ENCODE data around the gene CDC42BPB. TPM values are rescaled to one million over a fixed set of nuclear protein-coding genes. Genes with fewer than 3 reads are reported as not detected.

Gene CDC42BPB
- total and polyA plus RNA-seq, 2 of the 13 experiments (the other 11 are each of a cell fraction or from before 2014, with no cell fraction given) = 19.7 to 32.3 TPM

GRCh38 chr14:103061482-103061976, 4.2 kb upstream of the CDC42BPB start (continued):
- no peak for TF ChIP-seq ZNF512B (CRISPR knock-in tag; IDR thresholded peaks at IDR 0.05; ENCODE audit: borderline replicate concordance)
- TF ChIP-seq BORCS8-MEF2B (CRISPR knock-in tag; IDR thresholded peaks at IDR 0.05) = no peak
- TF ChIP-seq HNRNPUL1 (IDR thresholded peaks at IDR 0.05; ENCODE audit: low read depth, low read length) = no peak

GRCh38 chr14:103059556-103059955, 2.2 kb upstream of the CDC42BPB start:
- peaks cover 5% of the 10 kb centered on the region; the same call in 1 of the 2 replicates for H4K20me1 ChIP-seq (ENCODE audit: insufficient read depth, low read length)
- TF ChIP-seq MBNL3 (CRISPR knock-in tag; conservative IDR thresholded peaks at IDR 0.05) (no peak), NONO (IDR thresholded peaks at IDR 0.05) (no peak), NONO (CRISPR knock-in tag; conservative IDR thresholded peaks at IDR 0.05) (no peak)
- ATAC-seq (no peak), DNase-seq (ENCODE audit: low spot score) (no peak), FAIRE-seq (no peak)
- H3K9ac ChIP-seq (ENCODE audit: insufficient read depth, low read depth, low read length) = no peak overlapping the region
- no peaks in the 10 kb centered on the region for H3K36me3 ChIP-seq (replicated peaks in 1 of 2; ENCODE audit: control insufficient read depth in 1 of 2, insufficient read depth in 2 of 2, low read length in 2 of 2)
- POLR2A ChIA-PET = no interaction called here
- H3K4me1 ChIP-seq (ENCODE audit: insufficient read depth, low read length) = peaks cover 43% of the 10 kb centered on the region
- H3K4me2 ChIP-seq (ENCODE audit: low read depth, low read length) = no peak overlapping the region
- BruUV-seq (replicated peaks) = no TSS peak
- in situ Hi-C loops (cut with HindIII; ENCODE audit: extremely low pct_ligation_motif_present, low pct_unique_long_range_greater_than_20kb) (no loop called here), intact Hi-C loops (cut with micrococcal nuclease; ENCODE audit: unreplicated experiment) (no loop called here)
- no peak overlapping the region for H3K27ac ChIP-seq (ENCODE audit: extremely low read length, insufficient read depth, low read length)
- WGBS (ENCODE audit: low lambda C conversion rate) = 58% methylated on average over 4 of the region's 5 CpGs
- CTCF ChIA-PET (ENCODE audit: low intra/inter-chr PET ratio, low total read pairs) = no interaction called here
- H3K79me2 ChIP-seq (ENCODE audit: insufficient read depth, low read length) = peaks cover 20% of the 10 kb centered on the region
- no peaks in the 10 kb centered on the region for H3K27me3 ChIP-seq (ENCODE audit: control insufficient read depth in 1 of 2, insufficient read depth in 2 of 2, low read length in 2 of 2)
- H3K4me3 ChIP-seq (replicated peaks in 1 of 3; ENCODE audit: insufficient read depth in 1 of 3, low read depth in 2 of 3, low read length in 3 of 3) = no peak overlapping the region
- H3K9me3 ChIP-seq (ENCODE audit: low read length) = no peaks in the 10 kb centered on the region
- H2AFZ ChIP-seq (ENCODE audit: low read length) = no peak overlapping the region
